NCI-H2196 treated with DMSO at 0.1 percent for 48 hours (cell line): ENCODE data around the gene RASA3.

Experiments
- DNase-seq: peaks from one replicate; lab custom pipeline; 2025; ENCODE audit not compliant: unreplicated experiment; lab: John Stamatoyannopoulos, UW

Gene RASA3

DNA sequence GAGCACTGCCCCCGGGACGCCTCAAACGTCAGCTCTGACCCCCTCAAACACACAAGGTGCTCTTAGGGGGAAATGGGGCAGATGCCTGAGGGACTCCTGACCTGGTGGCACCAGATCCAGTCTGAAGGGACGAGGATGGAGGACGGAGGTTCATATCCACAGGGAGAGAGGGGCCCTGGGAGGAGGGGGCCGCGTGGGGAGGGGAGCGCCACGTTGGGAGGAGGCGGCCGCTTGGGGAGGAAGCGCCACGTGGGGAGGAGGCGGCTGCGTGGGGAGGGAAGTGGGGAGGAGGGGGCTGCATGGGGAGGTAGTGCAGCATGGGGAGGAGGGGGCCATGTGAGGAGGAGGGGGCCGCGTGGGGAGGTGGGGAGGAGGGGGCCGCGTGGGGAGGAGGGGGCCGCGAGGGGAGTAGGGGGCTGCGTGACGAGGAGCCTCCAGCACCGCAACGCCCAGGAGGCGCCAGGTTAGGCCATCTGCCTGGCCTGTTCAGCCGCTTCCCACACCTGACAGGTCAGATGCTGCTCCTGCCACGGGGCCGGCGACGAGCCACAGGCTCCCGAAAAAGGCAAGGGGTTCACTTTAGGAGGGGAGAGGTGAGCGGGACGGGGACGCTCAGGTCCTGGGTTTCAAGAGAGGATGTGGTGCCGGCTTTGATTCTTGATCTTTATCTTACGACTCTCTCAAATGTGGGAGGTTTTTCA lies 121.9 kb downstream of the RASA3 start:
- DNase-seq, result no peak

DNA sequence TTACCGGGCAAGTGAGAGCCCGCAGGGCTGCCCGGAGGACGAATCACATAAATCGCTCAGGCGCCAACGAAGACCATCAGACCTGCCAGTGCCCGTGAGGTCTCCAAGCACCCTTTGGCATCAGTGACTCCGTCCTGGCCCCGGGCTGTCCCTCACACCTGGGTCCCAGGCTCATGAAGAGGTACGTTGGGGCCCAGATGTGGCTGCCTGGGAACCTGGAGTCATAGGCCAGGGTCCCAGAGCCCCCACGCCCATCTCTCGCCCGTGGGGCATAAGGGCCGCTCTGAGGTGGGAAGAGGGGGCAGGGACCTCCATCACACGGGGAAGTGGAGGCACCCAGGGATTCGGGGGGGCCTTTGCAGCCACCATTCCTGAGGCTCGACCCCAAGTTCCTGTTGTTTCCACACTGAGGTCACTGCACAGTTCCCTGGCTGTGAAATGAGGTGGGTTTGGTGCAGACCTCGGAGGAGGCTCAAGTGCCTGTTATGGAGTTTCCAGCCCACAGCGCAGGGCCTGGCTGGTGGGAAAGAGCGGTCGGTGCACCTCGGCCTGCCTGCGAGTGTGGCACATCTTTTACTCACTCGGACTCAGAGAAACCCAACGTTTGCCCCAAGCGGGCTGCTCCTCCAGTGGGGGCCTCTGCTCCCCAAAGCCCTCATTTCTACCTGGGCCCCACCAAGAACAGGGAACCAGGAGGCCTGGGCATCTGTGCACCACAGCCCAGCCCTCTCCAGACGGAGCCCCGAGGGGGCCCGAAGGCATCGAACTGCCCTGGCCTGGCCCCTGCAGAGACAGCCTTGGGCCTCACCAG lies 122.6 kb downstream of the RASA3 start:
- DNase-seq, result no peak

DNA sequence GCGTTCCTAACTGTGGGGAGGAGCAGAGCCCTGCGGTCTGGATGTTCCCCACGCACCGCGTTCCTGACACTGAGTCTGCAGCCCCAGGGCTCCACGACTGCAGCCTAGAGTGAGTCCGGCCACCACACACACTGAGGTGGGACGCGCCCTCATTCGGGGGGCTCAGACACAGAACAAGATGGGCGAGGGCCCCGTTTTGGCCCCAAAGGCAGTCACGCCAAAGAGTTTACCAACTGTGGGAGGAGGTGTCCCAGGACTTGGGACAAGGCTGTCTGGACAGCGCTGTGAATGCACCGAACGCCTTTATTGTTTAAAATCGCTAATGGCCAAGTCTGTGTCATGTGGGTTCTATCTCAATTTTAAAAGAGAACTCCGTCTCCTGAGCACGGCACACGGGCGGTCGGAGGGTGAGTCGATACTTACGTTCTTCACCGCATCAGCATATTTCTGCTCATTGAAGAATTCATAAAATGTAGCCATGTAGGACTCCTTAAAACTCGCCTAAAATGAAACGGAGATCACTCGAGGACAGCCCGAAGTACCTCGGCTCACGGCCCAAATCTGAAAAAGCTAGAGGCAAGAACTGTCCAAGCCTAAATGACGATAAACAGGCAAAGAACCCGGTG lies 123.3 kb downstream of the RASA3 start:
- DNase-seq, result no peak

DNA sequence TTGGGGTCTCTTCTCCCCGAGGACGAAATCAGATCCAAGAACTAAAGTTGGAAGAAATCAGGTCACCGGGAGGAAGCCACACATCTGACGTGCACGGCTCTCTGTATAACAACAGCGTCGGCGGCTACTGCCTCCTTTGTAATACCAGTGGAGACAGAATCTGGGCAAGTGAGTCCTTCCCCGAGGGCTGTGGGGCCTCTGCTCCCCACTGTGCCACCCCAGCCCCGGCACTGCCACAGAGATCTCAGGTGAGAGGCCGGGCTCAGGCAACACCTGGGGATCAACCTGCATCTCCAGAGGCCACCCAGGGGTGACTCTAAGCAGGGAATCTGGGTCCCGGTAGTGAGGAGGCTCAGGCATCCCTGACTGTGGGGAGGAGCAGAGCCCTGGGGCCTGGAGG lies 124.9 kb downstream of the RASA3 start:
- no peak for DNase-seq

DNA sequence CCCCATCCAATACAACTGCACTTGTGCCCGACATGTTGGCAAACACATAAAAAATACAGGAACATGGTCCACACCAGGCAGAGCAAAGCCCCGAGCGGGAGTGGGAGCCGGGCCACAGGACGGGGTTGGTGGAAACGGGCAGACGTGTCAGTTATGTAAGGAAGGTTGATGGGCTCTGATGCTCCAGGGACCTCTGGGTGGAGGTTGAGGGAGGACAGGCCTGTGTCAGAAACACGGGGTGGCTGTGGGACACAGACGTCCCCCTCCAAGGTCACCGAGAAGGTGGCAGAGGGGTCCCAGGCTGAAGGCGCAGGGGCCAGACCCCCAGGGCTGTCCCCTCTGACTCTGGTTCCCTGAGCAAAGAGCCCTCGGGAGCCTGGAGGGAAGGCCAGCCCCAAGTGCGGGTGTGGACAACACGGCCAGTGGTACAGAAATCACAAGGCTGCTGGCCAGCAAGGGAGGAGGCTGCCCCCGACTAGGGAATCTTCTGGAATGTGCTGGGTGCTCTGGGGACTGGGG lies 127.2 kb downstream of the RASA3 start:
- no peak for DNase-seq

DNA sequence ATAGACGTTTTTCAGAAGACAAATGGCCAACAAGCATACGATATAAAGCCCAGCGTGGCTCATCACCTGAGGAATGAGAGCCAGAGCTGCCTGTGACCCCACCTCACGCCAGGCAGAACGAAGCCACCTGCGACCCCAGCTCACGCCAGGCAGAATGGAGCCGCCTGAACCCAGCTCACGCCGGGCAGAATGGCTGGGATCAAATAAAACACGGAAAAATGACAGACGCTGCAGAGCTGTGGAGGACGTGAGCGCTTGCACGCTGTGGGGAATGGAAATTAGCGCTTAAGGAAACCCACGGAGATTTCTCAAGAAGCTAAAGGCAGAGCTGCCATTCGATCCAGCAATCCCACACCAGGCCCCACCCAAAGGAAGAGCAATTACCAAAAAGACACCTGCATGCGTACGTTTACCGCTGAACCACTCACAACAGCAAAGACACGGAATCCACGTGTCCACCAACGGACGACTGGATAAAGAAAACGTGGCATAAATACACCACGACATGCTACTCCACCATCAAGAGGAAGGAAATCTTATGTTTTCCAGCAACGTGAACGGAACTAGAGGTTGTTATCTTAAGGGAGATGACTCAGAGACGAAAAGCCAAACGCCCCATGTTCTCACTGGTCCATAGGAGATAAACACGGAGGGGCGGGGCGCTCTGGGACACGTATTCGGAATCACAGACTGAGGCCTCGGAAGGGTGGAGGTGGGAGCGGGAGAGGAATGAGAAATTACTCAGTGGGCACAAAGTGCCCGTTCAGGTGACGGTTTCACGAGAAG lies 127.8 kb downstream of the RASA3 start:
- no peak for DNase-seq

DNA sequence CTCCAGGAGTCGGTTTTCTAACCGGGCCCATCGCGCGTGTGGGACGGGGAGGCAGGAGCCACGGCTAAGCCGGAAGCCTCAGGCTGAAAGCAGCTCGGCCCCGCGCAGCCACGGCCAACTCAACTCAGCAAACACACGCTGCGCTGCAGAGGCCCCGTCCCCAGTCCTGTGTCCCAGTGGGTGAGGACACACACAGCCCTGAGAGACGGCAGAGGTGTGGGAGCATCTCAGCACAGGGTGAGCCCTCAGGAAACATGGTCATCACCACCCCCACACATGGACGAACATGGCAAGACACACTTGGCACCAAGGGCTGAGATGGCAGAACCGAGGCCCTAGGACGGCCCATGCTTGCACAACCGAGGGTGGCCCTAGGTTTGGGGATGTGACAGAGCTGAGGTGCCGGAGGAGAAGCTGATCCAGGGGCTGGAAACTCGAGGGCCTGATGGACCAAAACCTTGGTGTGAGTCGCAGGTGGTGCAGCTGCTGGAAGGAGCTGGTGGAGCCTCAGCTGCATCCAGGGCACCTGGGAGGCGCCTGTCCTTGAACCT lies 129.6 kb downstream of the RASA3 start:
- DNase-seq, result no peak

DNA sequence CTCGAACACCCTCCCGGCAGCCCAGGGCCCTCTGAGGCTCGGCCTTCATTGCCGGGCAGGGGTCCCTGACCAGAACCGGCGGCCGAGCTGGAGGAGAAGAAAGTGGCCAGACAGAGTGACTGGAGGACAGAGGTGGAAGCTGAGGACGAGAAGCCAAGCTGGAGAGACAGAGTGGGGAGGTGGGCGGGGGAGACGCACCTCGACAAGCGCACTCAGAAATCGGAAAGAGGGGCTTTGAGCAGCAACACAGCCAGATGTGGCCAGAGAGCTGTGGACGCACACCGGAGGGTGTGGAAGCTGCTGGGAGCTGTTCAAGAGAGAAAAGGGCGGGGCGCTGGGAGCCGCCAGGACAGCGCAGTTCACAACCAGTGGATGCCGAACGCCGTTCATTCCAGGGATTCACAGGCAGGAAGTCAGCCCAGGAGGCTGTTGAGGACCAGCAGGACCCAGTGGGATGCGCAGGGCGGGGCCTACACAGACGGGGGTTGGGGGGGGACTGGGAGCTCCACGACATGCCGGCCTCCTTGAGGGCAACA lies 130.3 kb downstream of the RASA3 start:
- DNase-seq, result no peak

DNA sequence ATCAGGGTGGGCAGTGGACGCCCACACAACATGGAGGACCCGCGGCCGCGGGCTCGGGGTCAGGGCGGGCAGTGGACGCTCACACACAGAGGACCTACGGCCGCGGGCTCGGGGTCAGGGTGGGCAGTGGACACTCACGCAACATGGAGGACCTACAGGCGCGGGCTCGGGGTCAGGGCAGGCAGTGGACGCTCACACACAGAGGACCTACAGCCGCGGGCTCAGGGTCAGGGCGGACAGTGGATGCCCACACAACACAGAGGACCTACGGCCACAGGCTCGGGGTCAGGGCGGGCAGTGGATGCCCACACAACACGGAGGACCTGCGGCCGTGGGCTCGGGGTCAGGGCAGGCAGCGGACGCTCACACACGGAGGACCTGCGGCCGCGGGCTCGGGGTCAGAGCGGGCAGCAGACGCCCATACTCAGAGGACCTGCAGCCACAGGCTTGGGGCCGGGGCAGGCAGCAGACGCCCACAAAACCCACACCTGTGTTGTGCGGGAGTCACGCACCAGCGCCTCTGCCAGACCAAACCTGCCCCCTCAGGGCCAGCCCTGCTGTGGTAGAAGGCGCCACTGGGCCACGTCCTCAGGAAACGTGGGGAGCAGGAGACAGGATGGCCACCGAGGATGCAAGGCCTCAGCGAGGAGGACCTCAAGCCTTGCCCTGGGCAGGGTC lies 131.0 kb downstream of the RASA3 start:
- DNase-seq, result no peak

DNA sequence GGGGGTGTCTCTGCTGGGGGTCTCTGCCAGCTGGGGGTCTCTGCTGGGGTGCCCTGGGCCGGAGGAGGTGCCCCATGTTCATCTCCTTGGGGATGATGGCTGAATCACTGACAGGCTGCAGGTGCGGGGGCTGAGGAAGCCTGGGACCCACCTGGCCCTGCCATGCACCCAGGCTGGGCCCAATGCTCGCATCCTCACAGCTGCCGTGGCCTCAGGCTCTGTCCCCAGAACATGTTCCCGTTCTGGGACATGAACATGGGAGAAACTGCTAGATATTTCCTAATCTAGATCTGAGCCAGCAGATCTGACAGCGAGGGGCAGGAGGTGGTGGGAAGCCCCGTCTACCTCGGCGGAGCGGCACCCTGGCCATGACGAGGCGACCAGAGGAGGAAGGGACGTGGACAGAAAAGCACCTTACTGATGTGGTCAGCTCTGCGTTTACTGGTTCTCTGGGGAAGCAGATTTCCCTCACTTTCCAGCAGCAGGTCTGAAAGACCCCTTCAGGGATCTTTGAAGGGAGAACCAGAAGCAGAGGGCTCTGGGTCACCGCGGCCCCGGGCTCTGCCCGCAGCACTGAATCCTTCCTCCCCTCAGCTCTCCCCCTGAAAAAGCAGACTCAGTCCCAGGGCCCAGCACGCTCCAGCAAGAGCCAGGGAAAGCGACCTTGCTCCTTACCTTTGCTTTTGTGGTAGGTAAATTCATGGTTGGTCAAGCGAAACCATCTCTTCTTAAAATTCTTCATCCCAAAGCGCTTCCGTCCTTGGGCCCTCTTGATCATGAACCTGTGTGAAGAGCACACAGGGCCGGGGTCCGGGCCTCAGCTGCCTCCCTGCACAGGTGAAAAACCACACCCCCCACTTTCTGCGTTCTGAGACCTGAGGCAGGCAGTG lies 132.0 kb downstream of the RASA3 start:
- no peak for DNase-seq

DNA sequence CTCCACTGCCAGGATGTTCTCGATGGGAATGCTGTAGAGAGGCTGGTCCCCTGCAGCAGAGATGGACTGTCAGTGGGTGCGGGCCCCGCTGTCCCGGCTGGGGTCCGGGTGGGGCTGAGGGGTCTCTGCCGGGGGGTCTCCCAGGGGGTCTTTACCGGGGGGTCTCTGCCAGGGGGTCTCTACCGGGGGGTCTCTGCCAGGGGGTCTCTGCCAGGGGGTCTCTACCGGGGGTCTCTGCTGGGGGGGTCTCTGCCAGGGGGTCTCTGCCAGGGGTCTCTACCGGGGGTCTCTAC lies 132.9 kb downstream of the RASA3 start:
- DNase-seq, result no peak

DNA sequence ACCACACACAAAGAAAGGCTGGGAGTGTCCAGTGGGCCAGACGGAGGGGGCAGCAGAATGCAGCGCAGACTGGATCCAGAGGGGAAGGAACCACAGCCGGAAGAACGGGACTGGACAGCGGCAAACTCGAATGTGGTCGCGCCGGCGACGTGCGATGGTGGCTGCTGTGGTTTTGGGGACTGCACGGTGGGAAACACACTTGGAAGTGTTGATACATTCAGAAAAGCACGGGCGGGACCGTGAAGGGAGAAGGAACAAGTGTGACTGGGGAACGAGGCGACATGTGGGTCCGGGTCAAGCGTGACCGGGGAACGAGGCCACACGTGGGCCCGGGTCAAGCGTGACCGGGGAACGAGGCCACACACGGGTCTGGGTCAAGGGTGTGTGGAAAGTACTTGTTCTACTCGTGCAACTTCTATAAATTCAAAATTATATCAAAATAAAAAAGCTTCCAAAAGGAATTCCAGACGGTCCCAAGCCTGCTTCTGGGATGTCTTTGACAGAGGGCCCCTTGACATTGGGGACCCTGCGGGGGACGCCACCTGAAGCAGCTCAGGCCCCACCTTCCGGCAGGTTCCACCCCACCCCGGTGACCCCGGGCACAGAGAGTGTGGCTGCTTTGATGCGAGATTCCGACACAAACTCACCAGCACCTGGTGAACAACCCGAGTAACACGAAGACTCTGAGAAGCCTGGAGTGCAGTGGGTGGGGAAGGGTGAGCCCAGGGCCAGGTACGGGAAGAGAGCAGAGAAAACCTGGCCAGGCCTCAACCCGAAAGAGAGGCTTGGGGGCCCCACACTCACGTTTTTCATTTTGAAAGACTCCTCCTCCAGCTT lies 133.4 kb downstream of the RASA3 start:
- no peak for DNase-seq

DNA sequence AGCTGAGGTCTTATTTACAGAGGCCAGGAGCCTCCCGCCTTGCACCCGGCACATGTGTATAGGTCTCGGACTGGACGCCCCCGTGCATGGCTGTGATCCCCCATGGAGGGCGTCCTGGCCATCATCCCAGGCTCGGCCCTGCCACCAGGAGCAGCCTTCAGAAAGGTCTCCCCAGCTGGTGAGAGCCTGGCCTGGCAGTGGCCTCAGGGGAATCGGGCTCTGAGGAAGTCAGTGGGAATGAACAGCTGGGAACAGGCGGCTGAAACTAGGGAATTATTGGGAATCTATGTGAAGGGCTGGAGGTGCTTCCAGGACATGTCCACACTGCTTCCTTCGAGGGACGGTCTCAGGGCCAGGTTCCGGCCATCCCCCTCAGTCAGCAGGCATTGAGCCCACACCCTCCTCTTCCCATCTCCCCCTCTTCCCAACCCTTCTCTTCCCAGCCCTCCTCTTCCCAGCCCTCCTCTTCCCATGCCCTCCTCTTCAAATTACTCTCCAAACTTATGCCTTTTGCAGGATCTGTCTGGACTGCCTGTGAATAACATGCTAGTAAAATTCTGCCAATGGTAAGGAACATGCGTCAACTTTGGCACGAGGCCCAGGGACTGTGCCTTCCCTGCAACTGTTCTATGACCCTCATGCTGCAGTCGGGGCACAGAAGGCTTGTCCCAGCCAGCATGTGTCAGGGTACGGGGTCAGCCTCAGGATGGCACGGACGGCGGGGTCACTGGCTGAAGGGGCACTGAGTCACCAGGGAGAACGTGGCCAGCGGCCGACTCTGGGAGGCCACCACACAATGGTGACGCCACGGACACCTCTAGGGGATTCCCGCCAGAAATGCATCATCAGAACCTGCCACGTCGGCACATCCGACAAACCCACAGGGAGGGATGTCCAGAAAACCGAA lies 134.3 kb downstream of the RASA3 start:
- no peak for DNase-seq

DNA sequence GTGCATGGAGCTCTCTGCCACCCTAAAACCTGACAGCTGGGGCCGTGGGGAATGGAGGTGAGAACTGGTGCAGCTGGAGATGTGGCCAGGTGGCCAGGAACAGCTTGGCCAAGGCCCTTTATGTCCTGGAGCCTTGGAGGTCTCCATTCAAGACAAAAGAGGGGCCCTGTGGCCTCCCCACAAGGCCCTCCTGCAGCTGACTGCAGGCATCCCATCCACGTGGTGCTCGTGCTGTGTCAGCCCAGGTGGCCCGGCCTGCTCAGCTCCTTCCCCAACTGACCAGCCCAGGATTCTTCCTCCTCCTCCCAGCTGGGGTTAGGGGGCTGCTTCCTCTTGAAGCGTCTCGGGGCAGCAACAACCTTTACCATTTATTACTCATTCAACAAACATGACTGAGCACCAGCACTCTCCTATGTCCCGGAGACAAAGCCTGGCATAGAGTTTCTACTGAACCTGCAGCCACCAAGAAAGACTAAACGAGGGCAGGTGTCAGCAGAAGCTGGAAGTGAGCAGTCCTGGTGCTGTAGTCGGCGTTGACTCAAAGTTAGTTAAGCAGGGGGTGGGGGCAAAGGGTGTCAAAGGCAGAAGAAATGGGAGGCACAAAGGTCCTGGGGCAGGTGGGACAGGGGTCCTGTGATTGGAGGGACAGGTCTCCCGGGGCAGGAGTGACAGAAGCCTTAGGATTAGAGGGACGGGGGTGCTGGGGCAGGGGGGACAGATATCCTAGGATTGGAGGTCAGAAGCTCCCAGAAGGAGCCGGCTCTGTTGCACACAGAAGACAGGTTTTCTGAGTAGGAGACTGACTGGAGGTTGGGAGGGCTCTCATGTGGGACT lies 135.3 kb downstream of the RASA3 start:
- DNase-seq, result no peak

DNA sequence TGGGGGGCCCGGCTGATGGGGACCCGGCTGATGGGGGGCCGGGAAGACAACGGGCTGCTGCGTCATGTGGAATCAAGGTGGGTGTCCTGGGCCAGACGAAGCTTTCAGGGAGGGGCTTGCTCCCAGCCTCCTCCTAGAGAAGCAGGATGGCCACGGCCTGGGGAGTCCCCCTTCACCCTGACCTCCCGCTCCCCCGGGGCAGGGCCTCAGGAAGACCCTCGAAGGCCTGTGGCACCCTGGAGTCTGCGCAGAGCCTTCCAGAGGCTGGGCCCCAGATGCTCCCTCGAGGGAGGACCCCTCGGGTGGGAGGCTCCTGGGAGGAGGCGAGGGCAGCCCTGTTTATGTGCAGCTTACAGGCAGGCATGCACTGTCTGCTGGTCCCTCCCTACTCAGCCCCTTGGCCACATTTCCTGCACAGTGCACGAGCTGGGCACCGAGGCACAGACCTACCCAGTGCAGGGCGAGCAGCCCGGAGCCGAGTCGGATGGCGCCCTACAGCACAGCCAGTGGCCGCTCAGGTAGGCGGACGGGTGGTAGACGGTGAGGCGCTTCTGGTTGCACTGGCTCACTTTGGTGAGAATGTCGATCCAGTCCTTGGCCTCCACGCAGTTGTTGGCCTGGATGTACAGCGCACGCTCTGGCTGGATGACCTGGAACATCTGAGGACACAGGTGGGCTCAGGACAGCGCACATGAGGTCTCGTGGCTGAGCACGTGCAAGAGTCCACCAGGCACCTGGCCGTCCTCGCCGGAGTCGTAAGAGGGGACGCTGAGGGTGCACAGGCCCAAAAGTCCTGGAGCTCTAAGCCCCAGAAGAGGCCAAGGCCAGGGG lies 136.1 kb downstream of the RASA3 start:
- DNase-seq, result no peak
